ENCODE data around the gene PTGES3.

- no peak for TF ChIP-seq POLR2AphosphoS5 (IDR thresholded peaks at IDR 0.05)
- TF ChIP-seq, protein P1, sequence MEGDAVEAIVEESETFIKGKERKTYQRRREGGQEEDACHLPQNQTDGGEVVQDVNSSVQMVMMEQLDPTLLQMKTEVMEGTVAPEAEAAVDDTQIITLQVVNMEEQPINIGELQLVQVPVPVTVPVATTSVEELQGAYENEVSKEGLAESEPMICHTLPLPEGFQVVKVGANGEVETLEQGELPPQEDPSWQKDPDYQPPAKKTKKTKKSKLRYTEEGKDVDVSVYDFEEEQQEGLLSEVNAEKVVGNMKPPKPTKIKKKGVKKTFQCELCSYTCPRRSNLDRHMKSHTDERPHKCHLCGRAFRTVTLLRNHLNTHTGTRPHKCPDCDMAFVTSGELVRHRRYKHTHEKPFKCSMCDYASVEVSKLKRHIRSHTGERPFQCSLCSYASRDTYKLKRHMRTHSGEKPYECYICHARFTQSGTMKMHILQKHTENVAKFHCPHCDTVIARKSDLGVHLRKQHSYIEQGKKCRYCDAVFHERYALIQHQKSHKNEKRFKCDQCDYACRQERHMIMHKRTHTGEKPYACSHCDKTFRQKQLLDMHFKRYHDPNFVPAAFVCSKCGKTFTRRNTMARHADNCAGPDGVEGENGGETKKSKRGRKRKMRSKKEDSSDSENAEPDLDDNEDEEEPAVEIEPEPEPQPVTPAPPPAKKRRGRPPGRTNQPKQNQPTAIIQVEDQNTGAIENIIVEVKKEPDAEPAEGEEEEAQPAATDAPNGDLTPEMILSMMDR (IDR thresholded peaks at IDR 0.05) = no peak
Measured at GRCh38 chr12:56614627-56615026, 73.5 kb downstream of the PTGES3 start.
